Mesenchymal stem cell (in vitro differentiated cells and primary cell): ENCODE measurements around the gene NAALADL2.
A peak's percentile ranks its signal among the peaks of the same experiment; 100 is the strongest.

Source experiments
- DNase-seq: peaks from one replicate; pipeline ENCODE4 v3.0.0-alpha.2; 2013
- H2AFZ ChIP-seq: one replicate; pipeline ENCODE4 v1.6.1; 2013; ENCODE audit warnings: low read depth, mild to moderate bottlenecking, control low read depth, inconsistent platforms, low read length, moderate library complexity
- H2AK5ac ChIP-seq: 2 replicates; pipeline ENCODE4 v1.6.1; 2013; ENCODE audit warnings: low read length, moderate library complexity, mild to moderate bottlenecking, inconsistent platforms; ENCODE audit not compliant: severe bottlenecking
- H2BK120ac ChIP-seq: one replicate; pipeline ENCODE4 v1.6.1; 2013; ENCODE audit warnings: low read depth, mild to moderate bottlenecking, inconsistent platforms, low read length, moderate library complexity
- H2BK12ac ChIP-seq, 2 experiments: one replicate each; pipeline ENCODE4 v1.6.1; 2013; ENCODE audit warnings: inconsistent platforms in 2 of 2, low read length in 2 of 2, mild to moderate bottlenecking in 2 of 2, moderate library complexity in 2 of 2, control low read depth in 1 of 2
- H2BK15ac ChIP-seq: one replicate; pipeline ENCODE4 v1.6.1; 2013; ENCODE audit warnings: mild to moderate bottlenecking, low read depth, inconsistent platforms; ENCODE audit not compliant: poor library complexity, severe bottlenecking
- H2BK5ac ChIP-seq: 2 replicates; pipeline ENCODE4 v1.6.1; 2013; ENCODE audit warnings: low read depth, mild to moderate bottlenecking, low read length, control low read depth, inconsistent platforms; ENCODE audit not compliant: poor library complexity, severe bottlenecking
- H3K14ac ChIP-seq, 2 experiments: one replicate each; pipeline ENCODE4 v1.6.1; 2013; ENCODE audit warnings: inconsistent platforms in 2 of 2, low read length in 2 of 2, control low read depth in 1 of 2, mild to moderate bottlenecking in 1 of 2, moderate library complexity in 1 of 2
- H3K18ac ChIP-seq, 2 experiments: one replicate each; pipeline ENCODE4 v1.6.1; 2013; ENCODE audit warnings: inconsistent platforms in 2 of 2, low read length in 2 of 2, control low read depth in 1 of 2, low read depth in 1 of 2, mild to moderate bottlenecking in 1 of 2
- H3K23ac ChIP-seq, 2 experiments: one replicate each; pipeline ENCODE4 v1.6.1; 2013; ENCODE audit warnings: inconsistent platforms in 2 of 2, low read length in 2 of 2, mild to moderate bottlenecking in 2 of 2, moderate library complexity in 2 of 2, control low read depth in 1 of 2
- H3K27ac ChIP-seq: 2 replicates; pipeline ENCODE4 v1.5.1; 2013; ENCODE audit warnings: mild to moderate bottlenecking, moderate library complexity, low read length, control low read depth, inconsistent platforms; ENCODE audit not compliant: poor library complexity, severe bottlenecking
- H3K27me3 ChIP-seq, 2 experiments: 2 replicates each; pipeline versions ENCODE4 v1.6.1 to v1.7.0; 2013; ENCODE audit warnings: low read length in 2 of 2, mild to moderate bottlenecking in 2 of 2, moderate library complexity in 2 of 2, control low read depth in 1 of 2, inconsistent platforms in 1 of 2; ENCODE audit not compliant: control insufficient read depth in 1 of 2, insufficient read depth in 1 of 2
- H3K36me3 ChIP-seq, 2 experiments: 2 replicates each; pipeline versions ENCODE4 v1.6.1 to v1.7.0; 2013; ENCODE audit warnings: low read length in 2 of 2, control low read depth in 1 of 2, inconsistent platforms in 1 of 2, low read depth in 1 of 2, mild to moderate bottlenecking in 1 of 2; ENCODE audit not compliant: insufficient read depth in 2 of 2, control insufficient read depth in 1 of 2
- H3K4ac ChIP-seq, 2 experiments: one replicate each; pipeline ENCODE4 v1.6.1; 2013; ENCODE audit warnings: inconsistent platforms in 2 of 2, low read length in 2 of 2, mild to moderate bottlenecking in 2 of 2, moderate library complexity in 2 of 2, control low read depth in 1 of 2, low read depth in 1 of 2
- H3K4me1 ChIP-seq: 2 replicates; pipeline ENCODE4 v1.6.1; 2013; ENCODE audit warnings: low read depth, low read length, control low read depth; ENCODE audit not compliant: control insufficient read depth, insufficient read depth
- H3K4me2 ChIP-seq: 2 replicates; pipeline ENCODE4 v1.6.1; 2013; ENCODE audit warnings: low read length, mild to moderate bottlenecking, inconsistent platforms; ENCODE audit not compliant: poor library complexity, severe bottlenecking
- H3K4me3 ChIP-seq, 2 experiments: 2 replicates each; pipeline versions ENCODE4 v1.5.1 to v1.7.0; 2013; ENCODE audit warnings: low read length in 2 of 2, mild to moderate bottlenecking in 2 of 2, control low read depth in 1 of 2, low read depth in 1 of 2; ENCODE audit not compliant: insufficient read depth in 1 of 2
- H3K79me1 ChIP-seq: replicated peaks from 2 replicates; pipeline ENCODE4 v1.6.1; 2013; ENCODE audit warnings: mild to moderate bottlenecking, control low read depth, low read length, inconsistent platforms; ENCODE audit not compliant: poor library complexity, severe bottlenecking
- H3K9ac ChIP-seq: 2 replicates; pipeline ENCODE4 v1.7.0; 2013; ENCODE audit warnings: mild to moderate bottlenecking, low read length, moderate library complexity
- H3K9me3 ChIP-seq: 2 replicates; pipeline ENCODE4 v1.7.0; 2013; ENCODE audit warnings: mild to moderate bottlenecking, low read length; ENCODE audit not compliant: control insufficient read depth
- H4K8ac ChIP-seq: one replicate; pipeline ENCODE4 v1.6.1; 2013; ENCODE audit warnings: inconsistent platforms, mild to moderate bottlenecking, low read length, moderate library complexity
- H4K91ac ChIP-seq: one replicate; pipeline ENCODE4 v1.6.1; 2013; ENCODE audit warnings: mild to moderate bottlenecking, low read length, inconsistent platforms
- WGBS: methylation state at CpG from one replicate; pipeline ENCODE4 v1.1.7; 2013; ENCODE audit warnings: mixed read lengths; 5-methylcytosine and 5-hydroxymethylcytosine counted together

NAALADL2 gene

GRCh38 chr3:175018946-175019727 is 160.0 kb downstream of the NAALADL2 start:
- H3K4me1 ChIP-seq, result no peaks in the 10 kb centered on the region
- H3K14ac ChIP-seq, result no peak overlapping the region
- no peak overlapping the region for H4K8ac ChIP-seq
- H3K9me3 ChIP-seq, result no peaks in the 10 kb centered on the region
- H3K27me3 ChIP-seq, result no peaks in the 10 kb centered on the region
- H3K27ac ChIP-seq, result no peak overlapping the region
- H2BK120ac ChIP-seq, result no peak overlapping the region
- no peak overlapping the region for H3K4me2 ChIP-seq
- H3K9ac ChIP-seq, result no peak overlapping the region
- no peak overlapping the region for H2BK12ac ChIP-seq
- no peaks in the 10 kb centered on the region for H3K36me3 ChIP-seq
- no peak for DNase-seq
- WGBS, result 80% methylated on average over 4 of the region's 5 CpGs
- H3K4ac ChIP-seq, result no peak overlapping the region
- H4K91ac ChIP-seq, result no peak overlapping the region
- H2AK5ac ChIP-seq, result no peak overlapping the region
- H3K4me3 ChIP-seq, result no peak overlapping the region
- H2AFZ ChIP-seq, result no peak overlapping the region
- no peak overlapping the region for H3K18ac ChIP-seq
- no peak overlapping the region for H2BK15ac ChIP-seq
- H3K79me1 ChIP-seq, result no peaks in the 10 kb centered on the region
- H2BK5ac ChIP-seq, result no peak overlapping the region
- no peak overlapping the region for H3K23ac ChIP-seq

GRCh38 chr3:175020101-175020500 is 161.0 kb downstream of the NAALADL2 start:
- H4K91ac ChIP-seq, result no peak overlapping the region
- no peaks in the 10 kb centered on the region for H3K27me3 ChIP-seq
- no peak overlapping the region for H3K4me2 ChIP-seq
- H2BK15ac ChIP-seq, result no peak overlapping the region
- no peak overlapping the region for H3K4ac ChIP-seq
- H4K8ac ChIP-seq, result no peak overlapping the region
- H3K9me3 ChIP-seq, result no peaks in the 10 kb centered on the region
- H2AFZ ChIP-seq, result no peak overlapping the region
- no peak for DNase-seq
- WGBS, result no CpG with 5 or more reads among the region's 1 CpG
- no peak overlapping the region for H3K4me3 ChIP-seq
- no peaks in the 10 kb centered on the region for H3K36me3 ChIP-seq
- no peak overlapping the region for H2BK12ac ChIP-seq
- no peak overlapping the region for H3K18ac ChIP-seq
- no peak overlapping the region for H3K27ac ChIP-seq
- no peak overlapping the region for H3K23ac ChIP-seq
- no peak overlapping the region for H3K9ac ChIP-seq
- no peaks in the 10 kb centered on the region for H3K79me1 ChIP-seq
- H2AK5ac ChIP-seq, result no peak overlapping the region
- H3K14ac ChIP-seq, result no peak overlapping the region
- no peak overlapping the region for H2BK5ac ChIP-seq
- no peaks in the 10 kb centered on the region for H3K4me1 ChIP-seq
- H2BK120ac ChIP-seq, result no peak overlapping the region

- Histone ChIP-seq H3K9ac (no peak overlapping the region), H3K36me3 (no peaks in the 10 kb centered on the region), H3K23ac (no peak overlapping the region), H2BK15ac (no peak overlapping the region), H3K18ac (no peak overlapping the region), H2BK5ac (no peak overlapping the region), H3K27ac (no peak overlapping the region), H2BK12ac (no peak overlapping the region), H3K27me3 (no peaks in the 10 kb centered on the region), H4K8ac (no peak overlapping the region), H3K4me2 (no peak overlapping the region), H3K4me1 (no peaks in the 10 kb centered on the region), H3K79me1 (no peaks in the 10 kb centered on the region), H2BK120ac (no peak overlapping the region), H4K91ac (no peak overlapping the region), H2AFZ (no peak overlapping the region), H3K14ac (no peak overlapping the region), H2AK5ac (no peak overlapping the region), H3K4ac (no peak overlapping the region), H3K4me3 (no peak overlapping the region), H3K9me3 (no peaks in the 10 kb centered on the region)
- no peak for DNase-seq
- WGBS, result 89% methylated on average over 2 of the region's 2 CpGs
These were observed 170.7 kb downstream of the NAALADL2 start for GRCh38 chr3:175029828-175030227.

GRCh38 chr3:175039875-175040274 is 180.7 kb downstream of the NAALADL2 start:
- Histone ChIP-seq H2BK12ac (no peak overlapping the region), H2AFZ (no peak overlapping the region), H2BK15ac (no peak overlapping the region), H3K4ac (no peak overlapping the region), H3K4me3 (no peak overlapping the region), H3K9ac (no peak overlapping the region), H3K14ac (no peak overlapping the region), H3K4me1 (no peaks in the 10 kb centered on the region), H3K79me1 (no peaks in the 10 kb centered on the region), H3K4me2 (no peak overlapping the region), H3K27ac (no peak overlapping the region), H4K91ac (no peak overlapping the region), H2BK120ac (no peak overlapping the region), H3K27me3 (no peaks in the 10 kb centered on the region), H3K36me3 (no peaks in the 10 kb centered on the region), H3K9me3 (no peaks in the 10 kb centered on the region), H4K8ac (no peak overlapping the region), H3K23ac (no peak overlapping the region), H2AK5ac (no peak overlapping the region), H3K18ac (peak overlapping the region in 1 of 2 experiments; percentile 70), H2BK5ac (no peak overlapping the region)
- 96% methylated on average over 4 of the region's 4 CpGs for WGBS
- no peak for DNase-seq
